NB4 (cell line): ENCODE results near the gene TTBK2.

Experiments used
- DNase-seq: peaks from one replicate; pipeline ENCODE4 v3.0.0; 2010; ENCODE audit warnings: low read depth
- H3K4me3 ChIP-seq: one replicate; pipeline ENCODE4 v1.5.1; 2011; ENCODE audit warnings: mild to moderate bottlenecking, low read depth, low read length, moderate library complexity
- MAX ChIP-seq: IDR thresholded peaks from 2 replicates; pipeline ENCODE4 v1.6.1; 2011; ENCODE audit warnings: low read depth, low read length
- MYC ChIP-seq: IDR thresholded peaks from 2 replicates; pipeline ENCODE4 v1.6.1; 2011; ENCODE audit warnings: low read depth, low read length
- POLR2A ChIP-seq: IDR thresholded peaks from 2 replicates; pipeline ENCODE4 v1.6.1; 2011; ENCODE audit warnings: mild to moderate bottlenecking; ENCODE audit not compliant: insufficient read length; ENCODE audit errors: extremely low read depth
- TF ChIP-seq, protein P1 (sequence below): IDR thresholded peaks from one replicate; pipeline ENCODE4 v1.5.1; 2012; ENCODE audit warnings: low read depth, low read length

The TTBK2 gene

DNA sequence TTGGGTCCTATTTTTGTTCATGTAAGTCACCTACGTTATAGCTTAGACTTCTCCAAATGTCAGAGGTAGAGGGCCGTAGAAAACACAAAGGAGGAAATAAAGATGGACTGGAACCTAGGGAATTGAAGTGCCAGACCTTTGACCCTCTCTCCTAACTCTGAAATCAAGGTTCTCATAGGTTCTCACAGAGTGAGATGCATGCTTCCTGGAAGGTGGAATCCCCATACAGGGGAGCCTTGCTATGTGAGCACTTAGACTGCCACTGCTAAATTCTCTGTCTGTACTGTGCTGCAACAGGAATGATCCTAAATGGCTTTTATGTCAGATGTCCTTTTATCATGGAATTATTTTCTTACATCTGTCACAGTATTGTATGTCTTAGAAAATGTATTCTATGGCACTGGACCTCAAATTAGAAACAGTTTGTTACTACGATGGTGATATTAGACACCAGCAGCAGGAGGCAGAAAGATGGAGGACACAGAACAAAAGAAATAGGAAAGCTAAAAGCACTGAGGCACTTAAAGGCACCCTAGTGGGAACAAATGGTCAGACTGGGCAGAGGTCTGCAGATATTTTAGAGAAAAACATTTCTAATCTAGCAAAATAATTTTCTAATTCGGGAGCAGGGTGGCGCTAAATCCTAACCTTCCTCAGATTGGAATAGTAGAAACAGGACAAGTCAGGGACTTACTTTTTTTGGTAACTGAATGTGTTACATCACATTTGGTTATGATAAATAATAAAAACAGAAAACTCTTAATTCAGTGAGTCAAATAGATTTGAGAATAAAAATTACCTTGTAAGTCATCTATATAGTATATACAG lies 123.4 kb downstream of the TTBK2 start:
- TF ChIP-seq POLR2A: no peak
- TF ChIP-seq MAX: no peak
- TF ChIP-seq, protein P1, sequence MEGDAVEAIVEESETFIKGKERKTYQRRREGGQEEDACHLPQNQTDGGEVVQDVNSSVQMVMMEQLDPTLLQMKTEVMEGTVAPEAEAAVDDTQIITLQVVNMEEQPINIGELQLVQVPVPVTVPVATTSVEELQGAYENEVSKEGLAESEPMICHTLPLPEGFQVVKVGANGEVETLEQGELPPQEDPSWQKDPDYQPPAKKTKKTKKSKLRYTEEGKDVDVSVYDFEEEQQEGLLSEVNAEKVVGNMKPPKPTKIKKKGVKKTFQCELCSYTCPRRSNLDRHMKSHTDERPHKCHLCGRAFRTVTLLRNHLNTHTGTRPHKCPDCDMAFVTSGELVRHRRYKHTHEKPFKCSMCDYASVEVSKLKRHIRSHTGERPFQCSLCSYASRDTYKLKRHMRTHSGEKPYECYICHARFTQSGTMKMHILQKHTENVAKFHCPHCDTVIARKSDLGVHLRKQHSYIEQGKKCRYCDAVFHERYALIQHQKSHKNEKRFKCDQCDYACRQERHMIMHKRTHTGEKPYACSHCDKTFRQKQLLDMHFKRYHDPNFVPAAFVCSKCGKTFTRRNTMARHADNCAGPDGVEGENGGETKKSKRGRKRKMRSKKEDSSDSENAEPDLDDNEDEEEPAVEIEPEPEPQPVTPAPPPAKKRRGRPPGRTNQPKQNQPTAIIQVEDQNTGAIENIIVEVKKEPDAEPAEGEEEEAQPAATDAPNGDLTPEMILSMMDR: no peak
- no peak for TF ChIP-seq MYC
- peak; percentile 5 for DNase-seq

GRCh38 chr15:42788725-42789124 lies 131.9 kb downstream of the TTBK2 start:
- DNase-seq: peak; percentile 25
- TF ChIP-seq, protein P1: no peak
- TF ChIP-seq POLR2A (no peak), MYC (no peak), MAX (no peak)
- H3K4me3 ChIP-seq: no peak overlapping the region

More for the DNA sequence above, 123.4 kb downstream of the TTBK2 start:
- no peak overlapping the region for H3K4me3 ChIP-seq

DNA sequence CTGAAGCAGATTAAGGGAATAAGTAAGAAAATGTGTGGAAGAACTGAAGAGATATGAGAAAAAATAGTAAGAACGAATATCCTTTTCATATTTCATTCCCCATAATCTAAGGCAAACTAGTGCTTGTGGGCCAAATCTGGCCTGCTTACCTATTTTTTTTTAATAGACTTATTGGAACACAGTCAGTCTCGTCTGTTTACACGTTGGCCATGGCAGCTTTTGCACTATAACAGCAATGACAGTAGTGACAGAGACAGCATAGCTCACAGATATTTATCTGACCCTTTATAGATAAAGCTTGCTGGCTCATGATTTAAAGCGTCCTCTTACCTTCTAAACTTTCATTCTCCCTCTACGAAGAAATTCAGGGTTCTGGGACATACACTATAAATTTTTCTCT lies 133.6 kb downstream of the TTBK2 start:
- no peak overlapping the region for H3K4me3 ChIP-seq
- DNase-seq: no peak
- TF ChIP-seq MYC: no peak
- TF ChIP-seq, protein P1: no peak

- TF ChIP-seq MYC: no peak
- TF ChIP-seq, protein P1: no peak
- no peak for TF ChIP-seq POLR2A
- TF ChIP-seq MAX: no peak
- no peak for DNase-seq
- H3K4me3 ChIP-seq: no peak overlapping the region
Observed at GRCh38 chr15:42785569-42785968, 135.0 kb downstream of the TTBK2 start.

DNA sequence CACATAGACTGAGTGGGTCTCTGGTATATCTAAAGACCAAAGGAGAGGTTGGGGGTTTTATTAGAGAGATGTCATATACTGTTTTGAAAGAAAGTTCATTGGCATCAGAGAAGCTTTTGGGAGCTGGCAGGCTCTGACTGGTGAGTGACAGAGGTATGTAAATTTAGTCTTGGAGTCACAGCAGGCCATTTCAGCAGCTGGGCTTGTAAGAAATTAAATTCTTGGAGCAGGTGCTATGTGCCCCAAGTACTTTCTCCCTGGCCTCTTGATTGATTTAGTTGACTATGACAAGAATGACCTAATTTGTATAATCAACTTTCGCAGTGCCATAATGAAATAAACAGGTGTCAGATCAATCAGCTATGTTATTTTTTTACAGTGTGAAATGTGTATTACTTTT lies 135.9 kb downstream of the TTBK2 start:
- no peak for TF ChIP-seq POLR2A
- no peak for TF ChIP-seq MYC
- TF ChIP-seq MAX: no peak
- TF ChIP-seq, protein P1: no peak
- DNase-seq: no peak
- H3K4me3 ChIP-seq: no peak overlapping the region

- no peak for DNase-seq
- TF ChIP-seq MAX: no peak
- no peak for TF ChIP-seq MYC
- no peak for TF ChIP-seq POLR2A
- TF ChIP-seq, protein P1: no peak
- no peak overlapping the region for H3K4me3 ChIP-seq
Observed at GRCh38 chr15:42782716-42783115, 137.9 kb downstream of the TTBK2 start.
